Neural cell (in vitro differentiated cells): ENCODE measurements around the gene LAPTM5. TPM values are rescaled to one million over a fixed set of nuclear protein-coding genes. Genes with fewer than 3 reads are reported as not detected.

ENCODE experiments used
- H2AFZ ChIP-seq: fragments of 200-600, 300-800 bp; sonication (generic), shearing (Covaris generic); 2 replicates; pipeline ENCODE4 v1.6.0; 2014; ENCODE audit warnings: low read depth, mild to moderate bottlenecking, antibody characterized with exemption, low read length, moderate library complexity
- H3F3A ChIP-seq: fragments of 200-600 bp; shearing (Covaris generic); 2 replicates; pipeline ENCODE4 v1.6.1; 2016; ENCODE audit warnings: mild to moderate bottlenecking, moderate library complexity, mixed read lengths, antibody characterized with exemption, low read length; ENCODE audit not compliant: insufficient read depth, poor library complexity, severe bottlenecking
- H3K27ac ChIP-seq: fragments of 200-600, 300-800 bp; sonication (generic), shearing (Covaris generic); 2 replicates; pipeline ENCODE4 v1.5.1; 2014; ENCODE audit warnings: mild to moderate bottlenecking, low read length, moderate library complexity
- H3K27me3 ChIP-seq: fragments of 300-800, 200-600 bp; sonication (generic), shearing (Covaris generic); 2 replicates; pipeline ENCODE4 v1.6.0; 2014; ENCODE audit warnings: mild to moderate bottlenecking, low read depth, low read length, moderate library complexity; ENCODE audit not compliant: insufficient read depth
- H3K36me3 ChIP-seq: fragments of 300-800, 200-600 bp; sonication (generic), shearing (Covaris generic); 2 replicates; pipeline ENCODE4 v1.5.1; 2014; ENCODE audit warnings: mild to moderate bottlenecking, antibody characterized with exemption, low read length, moderate library complexity; ENCODE audit not compliant: insufficient read depth
- H3K4me2 ChIP-seq: fragments of 300-800, 200-600 bp; sonication (generic), shearing (Covaris generic); 2 replicates; pipeline ENCODE4 v1.6.0; 2014; ENCODE audit warnings: mild to moderate bottlenecking, low read length
- H3K4me3 ChIP-seq: fragments of 300-800, 200-600 bp; sonication (generic), shearing (Covaris generic); 2 replicates; pipeline ENCODE4 v1.5.1; 2014; ENCODE audit warnings: mild to moderate bottlenecking, low read length, moderate library complexity
- H3K79me2 ChIP-seq: fragments of 200-600 bp; shearing (Covaris generic); replicated peaks from 2 replicates; pipeline ENCODE4 v1.6.0; 2014; ENCODE audit warnings: mild to moderate bottlenecking, low read length, moderate library complexity; ENCODE audit not compliant: insufficient read depth
- H3K9ac ChIP-seq: fragments of 300-800, 200-600 bp; sonication (generic), shearing (Covaris generic); 2 replicates; pipeline ENCODE4 v1.6.1; 2016; ENCODE audit warnings: mild to moderate bottlenecking, low read length, mixed read lengths
- H3K9me2 ChIP-seq: fragments of 200-600 bp; shearing (Covaris generic); 2 replicates; pipeline ENCODE4 v1.6.1; 2016; ENCODE audit warnings: mild to moderate bottlenecking, low read length, mixed read lengths; ENCODE audit not compliant: insufficient read depth
- H3K9me3 ChIP-seq: fragments of 200-600, 300-800 bp; sonication (generic), shearing (Covaris generic); 2 replicates; pipeline ENCODE4 v1.6.1; 2016; ENCODE audit warnings: mild to moderate bottlenecking, mixed run types, low read length, moderate library complexity, mixed read lengths
- H4K20me1 ChIP-seq: fragments of 200-600 bp; shearing (Covaris generic); 2 replicates; pipeline ENCODE4 v1.6.1; 2016; ENCODE audit warnings: mild to moderate bottlenecking, mixed run types; ENCODE audit not compliant: insufficient read depth
- EP300 ChIP-seq: fragments of 450-650 bp; conservative IDR thresholded peaks from 2 replicates; pipeline ENCODE4 v1.6.1; 2014; ENCODE audit warnings: antibody characterized with exemption, mild to moderate bottlenecking, moderate library complexity; ENCODE audit not compliant: poor library complexity, severe bottlenecking
- EZH2 ChIP-seq: fragments of 200-600, 300-800 bp; shearing (Covaris generic), sonication (generic); IDR thresholded peaks from 2 replicates; pipeline ENCODE4 v1.6.1; 2014; ENCODE audit warnings: antibody characterized with exemption, low read length, borderline replicate concordance, mild to moderate bottlenecking; ENCODE audit not compliant: insufficient read depth, poor library complexity, severe bottlenecking
- MXI1 ChIP-seq: fragments of 450-650 bp; conservative IDR thresholded peaks from 2 replicates; pipeline ENCODE4 v1.6.1; 2014; ENCODE audit warnings: antibody characterized with exemption, mild to moderate bottlenecking; ENCODE audit not compliant: poor library complexity, severe bottlenecking
- POLR2AphosphoS5 ChIP-seq: IDR thresholded peaks from 2 replicates; pipeline ENCODE4 v1.6.1; 2012
- RAD21 ChIP-seq: fragments of 450-650 bp; conservative IDR thresholded peaks from 2 replicates; pipeline ENCODE4 v1.6.1; 2014; ENCODE audit warnings: antibody characterized with exemption, mild to moderate bottlenecking, moderate library complexity
- SMC3 ChIP-seq: fragments of 450-650 bp; conservative IDR thresholded peaks from 2 replicates; pipeline ENCODE4 v1.6.1; 2014; ENCODE audit warnings: antibody characterized with exemption, mild to moderate bottlenecking, moderate library complexity; ENCODE audit not compliant: poor library complexity
- TAF1 ChIP-seq: IDR thresholded peaks from 2 replicates; pipeline ENCODE4 v1.6.1; 2012; ENCODE audit warnings: low read depth
- polyA plus RNA-seq: library from polyadenylated mRNA; depleted of rRNA; stranded (reverse); fragments of >200 nt; gene quantifications from 2 replicates; pipeline ENCODE4 v1.2.3, GENCODE V29; 2014
- TF ChIP-seq, protein P1 (sequence below): IDR thresholded peaks from 2 replicates; pipeline ENCODE4 v1.6.1; 2012; ENCODE audit warnings: borderline replicate concordance
- TF ChIP-seq, protein P2 (sequence below): fragments of 450-650 bp; IDR thresholded peaks from 2 replicates; pipeline ENCODE4 v1.5.1; 2014; ENCODE audit warnings: antibody characterized with exemption, mild to moderate bottlenecking, moderate library complexity; ENCODE audit not compliant: poor library complexity, severe bottlenecking

LAPTM5 gene
- polyA plus RNA-seq, 1 donor from 2014 or later = 0.12 TPM

DNA sequence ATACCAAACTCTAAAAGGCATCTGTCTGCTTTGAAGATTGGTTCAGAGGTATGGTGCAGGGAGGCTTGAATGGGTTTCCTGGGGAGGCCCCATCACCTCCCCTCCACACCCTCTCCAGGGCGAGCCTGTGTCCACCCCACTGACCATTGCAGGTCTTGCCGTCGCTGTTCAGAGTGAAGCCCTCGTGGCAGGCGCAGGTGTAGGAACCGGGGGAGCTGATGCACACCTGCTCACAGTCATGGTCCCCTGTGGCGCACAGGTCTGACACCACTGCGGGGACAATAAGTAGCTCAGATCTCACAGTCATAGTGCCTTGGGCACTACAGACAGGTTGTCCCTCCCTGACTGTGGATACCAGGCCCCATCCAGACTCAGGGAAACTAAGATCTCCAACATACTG lies 40.9 kb downstream of the LAPTM5 start:
- no peaks in the 10 kb centered on the region for H3K9me3 ChIP-seq
- no peak overlapping the region for H3K9ac ChIP-seq
- H3K79me2 ChIP-seq = no peaks in the 10 kb centered on the region
- H4K20me1 ChIP-seq = no peaks in the 10 kb centered on the region
- H3F3A ChIP-seq = no peaks in the 10 kb centered on the region
- H3K4me3 ChIP-seq = no peak overlapping the region
- H3K36me3 ChIP-seq = no peaks in the 10 kb centered on the region
- no peak overlapping the region for H2AFZ ChIP-seq
- no peak overlapping the region for H3K27ac ChIP-seq
- H3K9me2 ChIP-seq = no peaks in the 10 kb centered on the region
- TF ChIP-seq MXI1 (no peak), TAF1 (no peak), SMC3 (no peak), EZH2 (no peak), RAD21 (no peak), POLR2AphosphoS5 (no peak)
- TF ChIP-seq, protein P1, sequence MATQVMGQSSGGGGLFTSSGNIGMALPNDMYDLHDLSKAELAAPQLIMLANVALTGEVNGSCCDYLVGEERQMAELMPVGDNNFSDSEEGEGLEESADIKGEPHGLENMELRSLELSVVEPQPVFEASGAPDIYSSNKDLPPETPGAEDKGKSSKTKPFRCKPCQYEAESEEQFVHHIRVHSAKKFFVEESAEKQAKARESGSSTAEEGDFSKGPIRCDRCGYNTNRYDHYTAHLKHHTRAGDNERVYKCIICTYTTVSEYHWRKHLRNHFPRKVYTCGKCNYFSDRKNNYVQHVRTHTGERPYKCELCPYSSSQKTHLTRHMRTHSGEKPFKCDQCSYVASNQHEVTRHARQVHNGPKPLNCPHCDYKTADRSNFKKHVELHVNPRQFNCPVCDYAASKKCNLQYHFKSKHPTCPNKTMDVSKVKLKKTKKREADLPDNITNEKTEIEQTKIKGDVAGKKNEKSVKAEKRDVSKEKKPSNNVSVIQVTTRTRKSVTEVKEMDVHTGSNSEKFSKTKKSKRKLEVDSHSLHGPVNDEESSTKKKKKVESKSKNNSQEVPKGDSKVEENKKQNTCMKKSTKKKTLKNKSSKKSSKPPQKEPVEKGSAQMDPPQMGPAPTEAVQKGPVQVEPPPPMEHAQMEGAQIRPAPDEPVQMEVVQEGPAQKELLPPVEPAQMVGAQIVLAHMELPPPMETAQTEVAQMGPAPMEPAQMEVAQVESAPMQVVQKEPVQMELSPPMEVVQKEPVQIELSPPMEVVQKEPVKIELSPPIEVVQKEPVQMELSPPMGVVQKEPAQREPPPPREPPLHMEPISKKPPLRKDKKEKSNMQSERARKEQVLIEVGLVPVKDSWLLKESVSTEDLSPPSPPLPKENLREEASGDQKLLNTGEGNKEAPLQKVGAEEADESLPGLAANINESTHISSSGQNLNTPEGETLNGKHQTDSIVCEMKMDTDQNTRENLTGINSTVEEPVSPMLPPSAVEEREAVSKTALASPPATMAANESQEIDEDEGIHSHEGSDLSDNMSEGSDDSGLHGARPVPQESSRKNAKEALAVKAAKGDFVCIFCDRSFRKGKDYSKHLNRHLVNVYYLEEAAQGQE = no peak
- TF ChIP-seq, protein P2, sequence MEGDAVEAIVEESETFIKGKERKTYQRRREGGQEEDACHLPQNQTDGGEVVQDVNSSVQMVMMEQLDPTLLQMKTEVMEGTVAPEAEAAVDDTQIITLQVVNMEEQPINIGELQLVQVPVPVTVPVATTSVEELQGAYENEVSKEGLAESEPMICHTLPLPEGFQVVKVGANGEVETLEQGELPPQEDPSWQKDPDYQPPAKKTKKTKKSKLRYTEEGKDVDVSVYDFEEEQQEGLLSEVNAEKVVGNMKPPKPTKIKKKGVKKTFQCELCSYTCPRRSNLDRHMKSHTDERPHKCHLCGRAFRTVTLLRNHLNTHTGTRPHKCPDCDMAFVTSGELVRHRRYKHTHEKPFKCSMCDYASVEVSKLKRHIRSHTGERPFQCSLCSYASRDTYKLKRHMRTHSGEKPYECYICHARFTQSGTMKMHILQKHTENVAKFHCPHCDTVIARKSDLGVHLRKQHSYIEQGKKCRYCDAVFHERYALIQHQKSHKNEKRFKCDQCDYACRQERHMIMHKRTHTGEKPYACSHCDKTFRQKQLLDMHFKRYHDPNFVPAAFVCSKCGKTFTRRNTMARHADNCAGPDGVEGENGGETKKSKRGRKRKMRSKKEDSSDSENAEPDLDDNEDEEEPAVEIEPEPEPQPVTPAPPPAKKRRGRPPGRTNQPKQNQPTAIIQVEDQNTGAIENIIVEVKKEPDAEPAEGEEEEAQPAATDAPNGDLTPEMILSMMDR = no peak
- H3K4me2 ChIP-seq = no peak overlapping the region
- H3K27me3 ChIP-seq = no peaks in the 10 kb centered on the region

DNA sequence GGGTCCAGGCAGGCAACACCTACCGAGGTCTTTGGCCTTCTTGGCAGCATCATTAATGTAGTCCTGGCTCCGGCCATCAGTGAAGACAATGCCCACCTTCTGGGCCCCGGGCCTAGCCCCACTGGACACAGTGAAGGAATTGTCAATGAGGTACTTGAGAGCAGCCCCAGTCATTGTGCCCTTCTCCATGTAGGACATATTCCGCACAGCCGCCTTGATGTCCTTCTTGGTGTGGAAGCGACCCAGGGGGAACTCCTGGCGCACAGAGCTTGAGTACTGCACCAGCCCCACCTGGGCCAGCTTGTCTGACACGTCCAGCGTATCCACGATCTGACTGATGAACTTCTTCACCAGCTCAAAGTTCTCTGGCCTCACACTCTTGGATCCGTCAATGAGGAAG lies 41.7 kb downstream of the LAPTM5 start:
- Histone ChIP-seq H4K20me1 (no peaks in the 10 kb centered on the region), H3K36me3 (no peaks in the 10 kb centered on the region), H3K79me2 (no peaks in the 10 kb centered on the region), H3K9me2 (no peaks in the 10 kb centered on the region), H3K9ac (no peak overlapping the region), H3K9me3 (no peaks in the 10 kb centered on the region), H3K27ac (no peak overlapping the region), H3K27me3 (no peaks in the 10 kb centered on the region), H2AFZ (no peak overlapping the region), H3K4me3 (no peak overlapping the region), H3F3A (no peaks in the 10 kb centered on the region), H3K4me2 (no peak overlapping the region)
- TF ChIP-seq, protein P1 = no peak
- TF ChIP-seq TAF1 = no peak
- TF ChIP-seq EP300 = no peak
- TF ChIP-seq, protein P2 = no peak
- no peak for TF ChIP-seq EZH2
- TF ChIP-seq SMC3 = no peak
- TF ChIP-seq POLR2AphosphoS5 = no peak
- no peak for TF ChIP-seq RAD21
- TF ChIP-seq MXI1 = no peak
